Fibroblast of lung (primary cell): ENCODE results near the gene NLRP1. TPM values are rescaled to one million over a fixed set of nuclear protein-coding genes. Genes with fewer than 3 reads are reported as not detected.
A peak's percentile ranks its signal among the peaks of the same experiment; 100 is the strongest.

Experiments used
- DNase-seq, 2 donors: peaks; one replicate each; pipeline versions ENCODE4 v3.0.0 to v3.0.0-alpha.2; 2010; ENCODE audit warnings: low read depth in 2 of 2
- H2AFZ ChIP-seq: 2 replicates; pipeline ENCODE4 v1.5.1; 2012; ENCODE audit warnings: low read length, control low read depth, inconsistent platforms
- H3K27ac ChIP-seq: 2 replicates; pipeline ENCODE4 v1.5.1; 2011; ENCODE audit warnings: low read length, control low read depth; ENCODE audit not compliant: insufficient read depth
- H3K27me3 ChIP-seq: 2 replicates; pipeline ENCODE4 v1.5.1; 2011; ENCODE audit warnings: mild to moderate bottlenecking, low read length; ENCODE audit not compliant: control insufficient read depth, insufficient read depth
- H3K36me3 ChIP-seq: 2 replicates; pipeline ENCODE4 v1.5.1; 2011; ENCODE audit warnings: low read length; ENCODE audit not compliant: control insufficient read depth, insufficient read depth
- H3K4me1 ChIP-seq: 2 replicates; pipeline ENCODE4 v1.5.1; 2011; ENCODE audit warnings: low read length; ENCODE audit not compliant: control insufficient read depth, insufficient read depth; ENCODE audit errors: extremely low read depth
- H3K4me2 ChIP-seq: 2 replicates; pipeline ENCODE4 v1.5.1; 2011; ENCODE audit warnings: low read length, control low read depth; ENCODE audit not compliant: insufficient read depth; ENCODE audit errors: extremely low read depth
- H3K4me3 ChIP-seq, 4 experiments: fragments of 200-600 bp in 1 of 4; sonication (generic) in 1 of 4; replicated peaks in 1 of 4; 2 replicates each; pipeline ENCODE4 v1.5.1; 2011 to 2016; ENCODE audit warnings: low read length in 4 of 4, low read depth in 3 of 4, mild to moderate bottlenecking in 3 of 4, control low read depth in 2 of 4, inconsistent platforms in 1 of 4, mixed read lengths in 1 of 4; ENCODE audit not compliant: insufficient read depth in 1 of 4; ENCODE audit errors: control extremely low read depth in 1 of 4
- H3K79me2 ChIP-seq: 2 replicates; pipeline ENCODE4 v1.5.1; 2012; ENCODE audit warnings: mild to moderate bottlenecking, low read length, inconsistent platforms; ENCODE audit not compliant: control insufficient read depth, insufficient read depth
- H3K9ac ChIP-seq: 2 replicates; pipeline ENCODE4 v1.5.1; 2011; ENCODE audit warnings: mild to moderate bottlenecking, low read length, control low read depth; ENCODE audit not compliant: insufficient read depth
- H3K9me3 ChIP-seq: 2 replicates; pipeline ENCODE4 v1.5.1; 2012; ENCODE audit warnings: low read depth, low read length; ENCODE audit not compliant: control insufficient read depth, insufficient read depth
- H4K20me1 ChIP-seq: 2 replicates; pipeline ENCODE4 v1.5.1; 2011; ENCODE audit warnings: low read length; ENCODE audit not compliant: control insufficient read depth, insufficient read depth; ENCODE audit errors: extremely low read depth
- CTCF ChIP-seq, 2 donors: IDR thresholded peaks in 1 of 2; conservative IDR thresholded peaks in 1 of 2; 1 replicate in 1 of 2; 2 replicates in 1 of 2; pipeline ENCODE4 v1.5.1; 2011 to 2012; ENCODE audit warnings: low read length in 2 of 2, control low read depth in 1 of 2, inconsistent platforms in 1 of 2, low read depth in 1 of 2, mild to moderate bottlenecking in 1 of 2
- EZH2 ChIP-seq: IDR thresholded peaks from 2 replicates; pipeline ENCODE4 v1.5.1; 2012; ENCODE audit warnings: low read length, control low read depth, mild to moderate bottlenecking; ENCODE audit errors: missing control alignments
- polyA plus RNA-seq, 2 donors: library from polyadenylated mRNA; depleted of rRNA in 1 of 2; stranded (reverse) in 1 of 2; unstranded in 1 of 2; fragments of >200 nt; gene quantifications; 2 replicates each; pipeline ENCODE4 v1.2.1, GENCODE V29; 2011 to 2012; ENCODE audit warnings: missing spikeins in 1 of 2
- total RNA-seq: library from RNA; depleted of rRNA; stranded (reverse); fragments of >200 nt; gene quantifications from 2 replicates; pipeline ENCODE4 v1.2.1, GENCODE V29; 2014

The NLRP1 gene
- total and polyA plus RNA-seq, 2 donors (not counting 1 experiment from before 2014, with no cell fraction given) = 22.1 to 23.1 TPM

GRCh38 chr17:5545051-5545987 lies 39.0 kb downstream of the NLRP1 start:
- no peaks in the 10 kb centered on the region for H3K27me3 ChIP-seq
- no peak overlapping the region for H3K27ac ChIP-seq
- no peaks in the 10 kb centered on the region for H3K4me1 ChIP-seq
- H3K4me3 ChIP-seq = no peak overlapping the region
- H2AFZ ChIP-seq = no peak overlapping the region
- H4K20me1 ChIP-seq = no peaks in the 10 kb centered on the region
- no peaks in the 10 kb centered on the region for H3K79me2 ChIP-seq
- no peaks in the 10 kb centered on the region for H3K36me3 ChIP-seq
- TF ChIP-seq CTCF (conservative IDR thresholded peaks at IDR 0.05 in 1 of 2, IDR thresholded peaks at IDR 0.05 in 1 of 2; ENCODE audit: low read depth in 1 of 2, low read length in 2 of 2) (no peak), EZH2 (no peak)
- H3K9me3 ChIP-seq = no peaks in the 10 kb centered on the region
- H3K9ac ChIP-seq = no peak overlapping the region
- peak in 1 of 2 donors; percentile 62 for DNase-seq
- no peak overlapping the region for H3K4me2 ChIP-seq

GRCh38 chr17:5544115-5544514 lies 40.2 kb downstream of the NLRP1 start:
- Histone ChIP-seq H4K20me1 (no peaks in the 10 kb centered on the region), H3K36me3 (peaks cover 3% of the 10 kb centered on the region), H2AFZ (no peak overlapping the region), H3K27me3 (no peaks in the 10 kb centered on the region), H3K4me3 (no peak overlapping the region), H3K27ac (no peak overlapping the region), H3K4me1 (no peaks in the 10 kb centered on the region), H3K79me2 (no peaks in the 10 kb centered on the region), H3K9ac (no peak overlapping the region), H3K9me3 (no peaks in the 10 kb centered on the region), H3K4me2 (no peak overlapping the region)
- TF ChIP-seq EZH2 (no peak), CTCF (conservative IDR thresholded peaks at IDR 0.05 in 1 of 2, IDR thresholded peaks at IDR 0.05 in 1 of 2; ENCODE audit: low read depth in 1 of 2, low read length in 2 of 2) (no peak)
- no peak for DNase-seq

- no peaks in the 10 kb centered on the region for H3K4me1 ChIP-seq
- peaks cover 6% of the 10 kb centered on the region for H3K36me3 ChIP-seq
- no peak overlapping the region for H3K27ac ChIP-seq
- no peak overlapping the region for H3K4me2 ChIP-seq
- H4K20me1 ChIP-seq = no peaks in the 10 kb centered on the region
- no peak overlapping the region for H2AFZ ChIP-seq
- no peaks in the 10 kb centered on the region for H3K9me3 ChIP-seq
- TF ChIP-seq EZH2 (no peak), CTCF (conservative IDR thresholded peaks at IDR 0.05 in 1 of 2, IDR thresholded peaks at IDR 0.05 in 1 of 2; ENCODE audit: low read depth in 1 of 2, low read length in 2 of 2) (no peak)
- no peak for DNase-seq
- H3K4me3 ChIP-seq = no peak overlapping the region
- no peak overlapping the region for H3K9ac ChIP-seq
- no peaks in the 10 kb centered on the region for H3K27me3 ChIP-seq
- H3K79me2 ChIP-seq = no peaks in the 10 kb centered on the region
Measured at GRCh38 chr17:5541610-5542202, 42.6 kb downstream of the NLRP1 start.
